IPS-NIHi11 (cell line): ENCODE results near the gene MRPS34.
"Not testable (repeated sequence)": the region's sequence is repeated elsewhere in the genome, so short reads cannot be mapped to it uniquely, and the experiment has no call there.

Experiments used
- DNase-seq: peaks from one replicate; pipeline ENCODE4 v3.0.0; 2012; ENCODE audit warnings: mixed read lengths, low spot score

Gene MRPS34

DNA sequence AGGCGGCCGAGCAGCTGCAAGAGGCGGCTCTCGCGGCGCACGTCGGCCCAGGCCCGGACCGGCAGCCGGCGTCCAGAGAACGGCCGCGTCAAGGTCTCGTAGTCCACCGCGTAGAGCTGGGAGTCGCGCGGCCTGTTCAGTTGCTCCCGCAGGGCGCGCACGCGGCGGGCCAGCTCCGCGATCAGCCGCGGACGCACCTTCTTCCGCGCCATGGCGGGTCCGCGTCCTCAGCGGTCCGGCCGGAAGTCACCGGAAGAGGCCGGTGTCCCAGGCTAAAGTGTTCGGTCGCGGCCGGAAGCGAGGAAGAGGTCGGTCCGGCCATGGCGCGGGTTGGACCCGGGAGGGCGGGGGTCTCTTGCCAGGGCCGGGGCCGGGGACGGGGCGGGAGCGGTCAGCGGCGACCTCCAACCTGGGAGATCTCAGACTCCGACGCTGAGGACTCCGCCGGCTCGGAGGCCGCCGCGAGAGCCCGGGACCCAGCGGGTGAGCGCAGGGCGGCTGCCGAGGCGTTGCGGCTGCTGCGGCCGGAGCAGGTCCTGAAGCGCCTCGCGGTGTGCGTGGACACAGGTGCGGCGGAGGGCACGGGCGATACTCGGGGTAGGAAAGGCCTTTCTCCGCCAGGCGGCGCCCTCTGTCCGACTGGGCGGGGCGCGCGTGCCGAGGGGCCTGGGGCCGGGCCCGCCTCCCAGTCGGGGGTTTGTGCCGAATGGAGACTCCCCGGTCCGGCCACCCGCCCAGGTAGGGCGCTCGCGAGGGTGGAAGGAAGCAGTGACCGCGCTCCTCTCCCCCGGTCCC is at the start of gene MRPS34:
MRPS34 (minus strand) TSS at position 227 of the 795 bp plus-strand sequence; CDS start at position 212, 15 bp downstream.
- DNase-seq, result peak; percentile 91

DNA sequence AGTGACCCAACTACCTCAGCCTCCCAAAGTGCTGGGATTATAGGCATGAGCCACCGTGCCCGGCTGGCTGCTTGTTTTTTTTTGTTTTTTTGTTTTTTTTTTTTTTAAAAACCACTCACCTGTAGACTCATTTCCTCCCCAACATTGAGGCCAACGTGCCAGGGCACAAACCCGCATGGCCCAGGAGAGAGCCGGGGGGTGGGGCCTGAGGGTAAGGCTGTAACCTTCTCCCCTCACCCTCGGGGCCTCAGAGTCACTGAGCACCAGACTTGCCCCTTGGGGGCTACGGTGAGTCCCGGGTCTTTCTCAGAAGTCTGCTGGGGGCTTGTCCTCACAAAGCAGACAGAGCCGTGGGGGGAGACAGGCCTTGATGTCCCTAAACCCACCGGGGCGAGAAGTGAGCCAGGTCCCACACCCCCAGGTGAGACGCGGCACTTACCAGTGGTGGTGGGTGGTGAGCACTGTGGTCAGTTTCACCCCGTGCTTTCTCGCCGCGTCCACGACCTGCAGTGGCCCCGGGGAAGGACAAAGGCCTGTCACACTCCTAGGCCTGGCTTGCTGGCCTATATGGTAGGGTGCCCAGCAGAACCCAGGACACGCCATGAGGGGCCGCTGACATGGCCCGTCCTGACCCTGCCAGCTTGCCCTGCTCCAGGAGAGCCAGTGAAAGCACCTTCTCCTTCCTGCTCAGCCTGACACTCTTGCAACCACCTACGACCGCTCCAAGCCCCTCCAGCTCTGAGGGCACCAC is 49.1 kb upstream of the MRPS34 start:
- DNase-seq, result no peak

DNA sequence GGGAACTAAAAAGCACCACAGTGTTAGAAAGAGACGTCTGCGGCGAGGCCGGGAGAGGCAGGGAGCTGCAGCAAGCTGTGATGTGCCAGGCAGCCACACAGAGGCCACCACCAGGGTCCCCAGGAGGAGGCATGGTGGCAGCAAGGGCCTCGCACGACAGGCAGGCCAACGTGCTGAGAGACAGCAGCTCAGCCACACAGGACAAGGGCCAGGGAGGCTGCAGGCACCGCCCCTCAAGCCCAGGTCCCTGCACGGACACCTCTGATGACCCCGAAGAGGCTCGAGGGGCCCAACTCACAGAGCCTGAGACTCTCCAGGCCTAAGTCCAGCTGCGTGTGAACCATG is 48.0 kb upstream of the MRPS34 start:
- DNase-seq, result no peak

DNA sequence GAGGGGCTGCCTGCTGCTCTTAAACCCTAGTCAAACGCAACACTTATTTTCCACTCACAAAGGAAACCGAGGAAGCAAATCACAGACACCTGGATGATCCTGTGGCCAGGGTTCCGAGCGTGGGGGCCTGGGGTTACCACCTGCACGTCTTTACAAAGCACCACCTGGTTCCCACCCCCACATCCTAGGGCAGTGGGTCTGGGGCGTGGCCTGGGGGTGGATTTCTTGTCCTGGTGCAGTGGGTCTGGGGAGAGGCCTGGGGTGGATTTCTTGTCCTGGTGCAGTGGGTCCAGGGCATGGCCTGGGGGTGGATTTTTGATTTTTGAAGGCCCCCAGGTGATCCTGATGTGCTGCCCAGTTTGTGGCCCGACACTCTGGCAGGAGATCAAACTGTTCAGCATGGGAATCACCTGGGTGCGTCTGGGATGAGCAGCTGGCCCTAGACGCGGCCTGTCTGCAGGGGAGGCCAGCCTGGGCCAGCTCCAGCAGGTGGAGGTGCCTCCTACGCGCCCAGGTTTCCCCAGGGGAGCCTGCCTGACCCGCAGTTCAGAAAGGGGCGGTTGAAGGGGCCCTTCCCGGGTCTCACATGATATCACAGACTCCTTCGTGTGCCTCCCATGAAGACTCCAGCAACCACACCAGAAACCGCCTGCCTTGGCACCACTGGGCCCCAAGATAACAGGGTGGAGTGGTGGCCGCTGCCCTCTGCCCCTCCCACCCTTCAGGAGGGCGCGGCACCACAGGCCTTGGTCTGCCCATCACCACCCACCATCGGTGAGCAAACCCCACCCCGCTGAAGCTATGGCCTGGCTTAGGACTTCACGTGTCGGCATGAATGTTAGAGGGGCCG is 47.4 kb upstream of the MRPS34 start:
- DNase-seq, result no peak

DNA sequence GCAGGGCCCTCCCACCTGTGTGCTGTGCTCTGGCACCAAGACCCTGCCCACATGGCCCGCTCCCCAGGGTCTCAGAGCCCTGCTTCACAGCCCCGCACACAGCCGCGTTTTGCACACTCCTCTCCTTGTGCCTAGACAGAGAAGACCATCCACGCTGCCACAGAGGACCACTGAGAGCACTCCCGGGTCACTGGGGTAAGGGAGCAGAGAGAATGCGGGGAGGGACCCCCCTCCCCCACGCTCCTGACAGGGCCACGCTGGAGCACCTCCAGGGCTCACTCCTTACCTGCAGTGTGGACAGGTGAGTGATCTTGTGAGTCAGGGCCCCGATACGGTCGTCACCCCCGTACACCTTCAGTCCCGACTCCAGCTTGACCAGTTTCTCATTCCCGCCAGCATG is 46.7 kb upstream of the MRPS34 start:
- DNase-seq, result no peak

DNA sequence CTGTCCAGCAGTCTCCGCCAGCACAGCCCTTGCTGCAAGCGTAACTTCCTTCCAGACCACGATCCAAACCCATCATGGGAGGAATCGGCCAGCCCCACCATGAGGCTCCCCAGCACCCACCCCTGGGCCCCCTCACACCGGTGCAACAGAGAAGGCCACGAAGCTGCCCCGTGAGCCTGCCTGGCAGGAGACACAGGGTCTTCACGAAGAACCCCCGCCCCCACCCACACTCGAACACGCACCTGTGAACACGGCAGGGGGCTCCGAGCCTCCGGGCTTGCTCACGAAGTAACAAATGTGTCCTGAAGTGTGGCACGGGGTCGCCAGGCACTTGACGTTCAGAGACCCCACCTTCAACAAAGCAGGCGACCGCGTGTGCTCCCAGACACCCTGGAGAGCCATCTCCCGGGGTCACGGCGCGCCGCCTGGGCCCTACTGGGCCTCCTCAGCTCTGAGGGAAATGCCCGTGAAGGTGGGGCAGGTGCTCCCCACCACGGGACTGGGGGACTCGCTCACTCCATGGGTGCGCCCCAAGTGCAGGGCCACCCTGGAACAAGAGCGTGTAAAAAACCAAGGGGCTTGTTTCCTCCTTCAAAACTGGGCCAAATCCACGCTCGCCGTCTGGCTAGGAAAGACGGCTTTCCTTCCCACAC is 46.1 kb upstream of the MRPS34 start:
- no peak for DNase-seq

DNA sequence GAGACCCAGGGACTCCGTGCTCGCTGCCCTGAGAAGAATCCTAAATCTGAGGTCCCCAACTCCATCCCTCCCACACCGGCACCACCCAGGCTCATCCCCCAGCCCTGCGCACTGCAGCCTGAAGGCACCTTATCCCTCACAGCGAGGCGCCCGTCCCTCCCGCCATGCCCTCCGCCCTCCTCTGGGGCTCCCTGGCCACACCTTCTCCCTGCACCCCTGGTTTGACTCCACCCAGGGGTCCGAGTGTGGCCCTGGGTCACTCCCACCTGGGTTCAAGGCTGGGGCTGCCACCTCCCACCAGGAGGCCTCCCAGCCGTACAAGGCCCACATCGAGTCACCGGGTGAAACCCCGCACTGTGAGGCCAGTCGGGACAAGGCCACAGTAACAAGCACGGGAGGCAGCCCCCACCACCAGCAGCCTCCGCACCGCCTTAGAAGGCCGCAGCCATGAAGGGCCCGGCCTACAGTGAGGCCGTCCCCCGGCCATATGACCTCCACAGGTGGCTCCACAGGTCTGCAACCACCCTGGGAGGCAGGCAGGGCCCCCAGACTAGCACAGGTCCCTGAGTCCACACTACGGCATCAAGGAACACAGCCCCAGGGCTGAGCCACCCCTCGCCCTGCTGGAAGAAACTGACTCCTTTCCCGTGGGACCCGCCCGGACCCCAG is 45.4 kb upstream of the MRPS34 start:
- DNase-seq, result no peak

DNA sequence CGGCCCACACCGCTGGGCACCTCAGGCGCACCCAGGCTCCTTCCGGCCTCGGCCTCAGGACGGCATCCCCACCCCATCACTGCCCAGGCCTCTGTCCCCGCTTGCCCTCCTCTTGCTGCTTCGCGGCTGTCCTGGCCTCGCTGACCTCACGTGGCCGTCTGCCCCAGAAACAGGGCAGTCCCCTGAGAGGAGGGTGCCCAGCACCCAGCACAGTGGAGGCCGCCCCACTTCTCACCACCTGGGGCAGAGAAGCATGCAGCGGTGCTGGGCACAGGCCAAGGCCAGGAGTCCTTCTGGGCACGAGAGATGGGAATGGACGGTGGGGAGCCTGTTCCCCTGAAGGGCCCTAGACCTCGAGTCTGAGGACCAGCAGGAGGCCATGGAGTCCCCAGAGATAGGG is 44.8 kb upstream of the MRPS34 start:
- DNase-seq, result no peak

DNA sequence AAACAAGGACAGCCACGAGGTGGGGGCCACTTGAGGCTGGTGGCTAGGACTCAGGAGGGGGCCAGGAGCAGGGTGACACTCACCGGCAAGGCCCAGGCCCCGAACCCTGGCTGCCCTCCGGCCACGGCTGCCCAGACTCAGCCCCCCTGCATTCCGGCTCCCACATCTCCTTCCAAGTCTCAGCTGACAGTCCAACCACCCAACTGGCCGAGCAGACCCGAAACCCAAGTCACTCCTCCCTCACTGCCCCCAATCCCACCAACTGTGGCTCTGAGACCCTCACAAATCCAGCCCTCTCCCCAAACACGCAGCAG is 44.3 kb upstream of the MRPS34 start:
- DNase-seq, result no peak

DNA sequence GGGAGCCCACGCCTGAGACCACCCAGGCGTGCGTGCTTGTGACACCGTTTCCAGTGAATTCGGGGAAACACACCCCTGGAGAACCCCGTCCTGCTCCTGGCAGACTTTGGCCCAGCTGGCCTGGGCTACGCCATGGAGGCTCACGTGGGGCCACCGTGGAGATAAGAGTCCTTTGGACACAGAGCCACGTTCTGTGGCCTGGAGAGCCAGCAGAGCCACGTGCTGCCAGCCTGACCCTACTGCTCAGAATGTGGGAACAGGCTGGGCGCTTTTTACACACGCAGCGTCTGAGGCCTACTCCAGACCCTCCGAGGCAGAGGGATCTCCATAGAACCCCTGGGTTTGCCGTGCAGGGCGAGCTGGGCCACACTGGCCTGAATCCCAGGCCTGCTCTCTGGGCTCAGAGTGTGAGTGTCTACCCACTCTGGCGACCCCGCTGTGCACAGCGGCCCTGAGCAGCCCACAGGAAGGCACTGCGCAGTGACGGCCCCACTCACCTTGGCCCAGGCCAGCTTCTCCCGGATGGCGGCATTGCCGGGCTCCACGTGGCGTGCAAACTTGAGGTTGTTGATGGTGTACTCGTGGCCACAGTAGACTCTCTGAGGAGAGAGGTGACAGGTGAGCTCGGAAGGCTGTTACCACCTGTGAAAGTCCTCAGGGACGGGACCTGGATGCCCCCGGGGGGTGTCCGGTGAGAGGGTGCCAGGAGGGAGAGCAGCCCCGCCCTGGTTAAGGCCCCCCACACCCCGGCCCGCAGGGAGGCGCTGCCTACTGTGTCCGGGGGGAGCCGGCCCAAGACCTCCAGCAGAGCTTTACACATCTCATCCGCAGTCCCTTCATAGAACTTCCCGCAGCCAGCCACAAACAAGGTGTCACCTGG is 43.7 kb upstream of the MRPS34 start:
- no peak for DNase-seq

DNA sequence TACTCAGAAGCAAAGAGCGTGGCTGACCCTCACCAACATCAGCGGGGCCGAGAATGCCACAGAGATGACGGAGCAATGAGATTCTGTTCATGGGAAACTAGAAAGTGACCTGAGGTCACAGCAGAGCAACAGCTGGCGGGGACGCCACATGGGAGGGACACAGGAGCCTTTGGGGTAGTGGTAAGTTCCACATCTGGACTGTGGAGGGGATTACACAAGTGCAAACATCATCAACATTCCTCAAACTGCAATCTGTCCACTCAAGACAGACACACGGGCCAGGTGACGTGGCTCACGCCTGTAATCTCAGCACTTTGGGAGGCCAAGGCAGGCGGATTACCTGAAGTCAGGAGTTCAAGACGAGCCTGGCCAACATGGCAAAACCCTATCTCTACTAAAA is 42.5 kb upstream of the MRPS34 start:
- no peak for DNase-seq

DNA sequence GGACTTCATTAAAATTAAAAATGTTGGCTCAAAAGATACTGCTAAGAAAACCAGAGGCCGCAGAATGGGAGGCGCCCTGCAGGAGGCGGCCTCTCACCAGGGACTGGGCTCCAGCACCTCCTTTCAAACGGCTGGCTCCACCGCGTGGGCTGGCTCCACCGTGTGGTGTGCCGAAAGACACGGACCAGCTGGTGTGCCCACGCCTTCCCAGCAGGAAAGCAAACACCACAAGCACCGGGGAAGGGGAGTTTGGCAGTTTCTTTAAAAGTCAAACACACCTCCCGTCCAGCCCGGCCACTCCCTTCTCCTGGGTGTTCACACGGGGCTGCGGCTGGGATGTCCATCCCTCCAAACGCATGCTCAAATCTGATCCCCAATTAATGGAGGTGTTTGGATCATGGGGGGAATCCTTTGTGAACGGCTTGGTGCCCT is 39.8 kb upstream of the MRPS34 start:
- DNase-seq, result peak; percentile 80

DNA sequence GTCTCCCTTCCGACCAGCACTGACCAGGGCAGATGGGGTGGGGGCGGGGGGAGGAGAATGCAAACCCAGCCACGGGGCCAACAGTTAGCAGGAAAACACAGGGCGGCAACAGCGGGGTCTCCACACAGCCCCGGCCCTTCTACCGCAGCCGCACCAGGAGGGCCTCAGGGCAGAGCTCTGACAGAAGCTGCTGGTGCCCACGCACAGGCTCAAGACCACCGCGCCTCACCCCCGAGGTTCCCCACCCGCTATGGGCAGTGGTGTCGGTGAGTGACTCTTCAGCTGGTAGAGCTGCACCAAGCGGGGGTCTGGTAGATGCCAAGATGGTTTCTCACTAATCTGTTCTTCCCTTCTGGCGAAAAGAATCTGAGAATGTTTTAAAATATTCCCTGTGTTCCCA is 37.6 kb upstream of the MRPS34 start:
- no peak for DNase-seq

DNA sequence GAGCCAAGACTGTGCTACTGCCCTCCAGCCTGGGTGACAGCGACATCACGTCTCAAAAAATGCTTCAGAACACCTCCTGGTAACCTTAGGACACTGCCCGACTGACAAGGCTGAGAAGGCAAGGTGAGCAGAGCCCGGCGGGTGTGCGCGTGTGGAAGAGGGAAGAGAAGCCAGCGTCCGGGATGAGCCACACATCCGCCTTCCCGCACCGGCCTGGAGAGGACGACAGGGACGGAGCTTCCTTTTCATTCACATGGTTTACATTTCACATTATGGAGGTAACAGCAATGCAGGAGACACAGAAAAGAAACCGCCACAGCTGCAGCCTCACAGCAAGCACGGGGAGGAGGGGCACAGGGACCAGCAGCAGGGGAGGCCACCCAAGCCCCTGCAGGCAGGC is 37.2 kb upstream of the MRPS34 start:
- no peak for DNase-seq

DNA sequence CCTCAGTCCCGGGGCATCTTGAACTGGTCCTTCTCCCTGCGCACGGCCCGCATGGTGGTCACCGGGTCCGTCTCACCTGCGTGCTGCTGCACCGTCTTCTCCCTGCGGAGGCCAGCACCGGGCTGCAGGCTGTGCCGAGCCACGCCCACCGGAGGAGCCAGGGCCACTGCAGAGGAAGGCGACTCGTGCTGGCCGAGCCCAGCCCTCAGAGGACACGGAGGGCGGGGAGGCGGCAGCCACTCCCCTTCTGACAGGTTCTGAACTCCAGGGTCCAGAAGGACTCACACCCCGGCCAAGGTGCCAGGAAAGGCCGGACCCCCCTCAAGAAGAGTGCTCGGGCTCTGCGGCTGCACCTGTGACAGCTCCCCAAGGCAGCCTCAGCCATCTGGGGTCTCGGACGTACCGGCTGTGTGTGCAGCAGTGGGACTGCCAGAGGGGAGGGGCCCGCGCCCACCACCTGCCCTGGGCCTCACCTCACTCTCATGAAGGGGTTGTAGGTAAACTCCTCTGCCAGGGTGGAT is 36.4 kb upstream of the MRPS34 start:
- DNase-seq, result peak; percentile 82

DNA sequence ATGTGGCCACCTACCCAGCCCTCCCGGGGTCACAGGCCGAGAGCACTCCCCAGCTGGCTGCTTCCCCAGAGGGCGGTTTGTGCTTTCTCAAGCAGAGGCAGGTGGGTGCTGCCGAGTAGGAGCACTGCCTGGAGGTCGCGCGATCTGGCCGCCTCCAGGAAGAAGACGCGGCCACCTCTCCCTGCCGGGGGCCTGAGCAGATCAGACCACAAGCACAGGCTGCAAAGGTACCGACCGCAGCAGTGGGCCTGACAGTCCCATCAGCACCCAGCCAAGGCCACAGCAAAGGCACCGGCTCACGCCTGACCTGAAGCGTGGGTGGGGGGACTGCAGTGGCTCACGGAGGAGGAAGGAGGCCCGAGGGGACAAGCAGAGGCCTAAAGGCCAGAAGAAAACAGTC is 35.8 kb upstream of the MRPS34 start:
- DNase-seq, result no peak

DNA sequence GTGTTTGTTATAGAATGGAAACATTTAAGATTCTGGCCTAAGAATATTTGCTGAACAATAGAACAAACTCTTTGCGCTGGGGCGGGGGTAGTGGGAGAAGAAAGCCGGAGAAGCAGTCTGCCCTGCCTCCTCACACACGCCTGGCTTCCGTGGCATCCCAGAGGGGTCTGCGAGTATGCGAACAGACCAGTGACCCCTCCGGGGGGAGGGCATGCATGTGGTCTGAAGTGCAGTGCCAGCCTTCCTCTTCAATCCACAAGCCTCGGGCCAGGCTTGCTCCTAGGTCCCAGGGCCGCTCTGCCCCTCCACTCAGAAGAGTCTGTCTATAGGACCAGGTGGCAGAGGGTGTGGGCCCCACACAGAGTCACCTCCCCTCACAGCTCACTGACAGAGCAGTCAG is 34.7 kb upstream of the MRPS34 start:
- no peak for DNase-seq

DNA sequence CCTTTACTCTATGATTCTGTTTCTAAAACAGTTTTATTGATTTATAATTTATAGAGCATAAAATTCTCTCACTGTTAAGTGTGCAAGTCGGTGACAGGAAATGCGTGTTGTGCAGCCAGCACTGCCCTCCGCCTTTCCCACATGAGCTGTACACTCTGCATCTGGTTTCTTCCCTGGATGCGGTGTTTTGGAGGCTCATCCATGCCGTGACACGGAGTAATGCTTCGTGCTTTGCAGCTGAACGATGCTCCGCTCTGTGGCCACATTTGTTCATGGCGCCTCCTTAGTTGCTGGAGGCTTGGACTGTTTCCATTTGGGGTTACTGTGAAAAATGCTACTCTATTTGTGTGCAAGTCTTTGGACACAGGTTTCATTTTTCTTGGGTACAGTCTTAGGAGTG is 27.8 kb upstream of the MRPS34 start:
- DNase-seq, result no peak

DNA sequence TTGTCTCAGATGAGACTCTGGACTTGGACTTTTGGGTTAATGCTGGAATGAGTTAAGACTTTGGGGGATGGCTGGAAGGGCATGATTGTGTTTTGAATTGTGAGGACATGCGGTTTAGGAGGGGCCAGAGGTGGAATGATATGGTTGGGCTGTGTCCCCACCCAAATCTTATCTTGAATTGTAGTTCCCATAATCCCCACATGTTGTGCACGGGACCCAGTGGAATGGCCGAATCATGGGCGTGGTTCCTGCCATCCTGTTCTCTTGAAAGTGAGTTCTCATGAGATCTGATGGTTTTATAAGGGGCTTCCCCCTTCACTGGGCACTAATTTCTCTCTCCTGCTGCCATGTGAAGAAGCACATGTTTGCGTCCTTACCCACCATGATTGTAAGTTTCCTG is 26.3 kb upstream of the MRPS34 start:
- not testable (repeated sequence) for DNase-seq

DNA sequence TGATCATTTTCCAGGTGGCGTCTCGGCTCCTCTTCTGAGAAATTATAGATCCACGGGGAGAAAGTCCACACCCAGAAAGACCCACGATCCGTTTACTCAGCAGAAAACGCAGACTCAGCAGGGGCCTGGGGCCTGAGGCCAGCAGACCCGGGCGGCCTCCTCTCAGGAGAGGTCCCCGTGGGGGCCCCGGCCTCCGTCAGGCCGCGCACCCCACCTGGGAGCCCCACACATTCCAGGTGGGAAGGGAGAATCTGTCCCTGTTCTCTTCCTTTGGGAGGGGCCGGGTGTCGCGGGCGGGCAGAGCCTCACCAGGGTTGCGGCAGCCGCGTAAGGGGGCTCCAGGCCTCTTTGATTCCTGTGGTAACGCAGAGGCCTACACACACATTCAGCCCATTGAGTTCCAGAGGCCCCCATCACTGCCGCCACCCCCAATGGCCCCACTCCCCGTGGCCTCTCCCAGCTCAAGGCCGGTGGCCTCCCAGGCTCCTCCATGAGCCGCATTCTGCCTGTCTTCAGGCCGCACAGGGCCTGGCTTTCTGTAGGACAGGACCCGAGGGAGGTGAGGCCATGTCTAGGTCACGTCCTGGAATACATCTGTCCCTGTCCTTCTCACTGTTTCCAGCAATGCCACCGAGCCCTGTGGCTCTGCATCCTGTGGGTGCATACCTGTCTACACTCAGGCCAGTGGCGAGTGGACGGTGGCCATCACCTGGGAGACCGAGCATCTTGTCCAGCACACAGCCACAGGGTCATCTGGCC is 22.2 kb upstream of the MRPS34 start:
- DNase-seq, result no peak
